Hepatocyte (in vitro differentiated cells): ENCODE data around the gene BNIP2.

Experiments used
- EZH2phosphoT487 ChIP-seq: fragments of 200-600 bp; sonication (generic); IDR thresholded peaks from one replicate; pipeline ENCODE4 v1.6.1; 2018; ENCODE audit warnings: antibody characterized with exemption, mild to moderate bottlenecking, low read depth, moderate library complexity; ENCODE audit not compliant: unreplicated experiment, severe bottlenecking
- TF ChIP-seq, protein P1 (sequence below): fragments of 200-600 bp; sonication (generic); IDR thresholded peaks from 2 replicates; pipeline ENCODE4 v1.5.1; 2016; ENCODE audit warnings: antibody characterized with exemption, mild to moderate bottlenecking; ENCODE audit not compliant: poor library complexity

DNA sequence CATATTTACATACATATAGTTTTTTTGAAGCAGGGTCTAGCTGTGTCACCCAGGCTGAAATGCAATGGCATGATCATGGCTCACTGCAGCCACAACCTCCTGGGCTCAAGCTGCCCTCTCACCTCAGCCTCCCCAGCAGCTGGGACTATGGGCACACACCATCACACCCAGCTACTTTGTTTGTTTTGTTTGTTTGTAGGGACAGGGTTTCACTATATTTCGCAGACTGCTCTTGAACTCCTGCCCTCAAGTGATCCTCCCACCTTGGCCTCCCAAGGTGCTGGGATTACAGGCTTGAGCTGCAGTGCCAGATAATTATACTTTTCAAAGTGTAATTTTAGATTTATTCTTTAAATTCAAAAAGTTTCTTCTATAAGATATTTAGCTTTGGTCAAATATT, 42.0 kb downstream of the BNIP2 start:
- TF ChIP-seq, protein P1, sequence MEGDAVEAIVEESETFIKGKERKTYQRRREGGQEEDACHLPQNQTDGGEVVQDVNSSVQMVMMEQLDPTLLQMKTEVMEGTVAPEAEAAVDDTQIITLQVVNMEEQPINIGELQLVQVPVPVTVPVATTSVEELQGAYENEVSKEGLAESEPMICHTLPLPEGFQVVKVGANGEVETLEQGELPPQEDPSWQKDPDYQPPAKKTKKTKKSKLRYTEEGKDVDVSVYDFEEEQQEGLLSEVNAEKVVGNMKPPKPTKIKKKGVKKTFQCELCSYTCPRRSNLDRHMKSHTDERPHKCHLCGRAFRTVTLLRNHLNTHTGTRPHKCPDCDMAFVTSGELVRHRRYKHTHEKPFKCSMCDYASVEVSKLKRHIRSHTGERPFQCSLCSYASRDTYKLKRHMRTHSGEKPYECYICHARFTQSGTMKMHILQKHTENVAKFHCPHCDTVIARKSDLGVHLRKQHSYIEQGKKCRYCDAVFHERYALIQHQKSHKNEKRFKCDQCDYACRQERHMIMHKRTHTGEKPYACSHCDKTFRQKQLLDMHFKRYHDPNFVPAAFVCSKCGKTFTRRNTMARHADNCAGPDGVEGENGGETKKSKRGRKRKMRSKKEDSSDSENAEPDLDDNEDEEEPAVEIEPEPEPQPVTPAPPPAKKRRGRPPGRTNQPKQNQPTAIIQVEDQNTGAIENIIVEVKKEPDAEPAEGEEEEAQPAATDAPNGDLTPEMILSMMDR = no peak
- TF ChIP-seq EZH2phosphoT487 = no peak
